Measurements from ENCODE around the gene ZNF554.

ZNF554 gene

DNA sequence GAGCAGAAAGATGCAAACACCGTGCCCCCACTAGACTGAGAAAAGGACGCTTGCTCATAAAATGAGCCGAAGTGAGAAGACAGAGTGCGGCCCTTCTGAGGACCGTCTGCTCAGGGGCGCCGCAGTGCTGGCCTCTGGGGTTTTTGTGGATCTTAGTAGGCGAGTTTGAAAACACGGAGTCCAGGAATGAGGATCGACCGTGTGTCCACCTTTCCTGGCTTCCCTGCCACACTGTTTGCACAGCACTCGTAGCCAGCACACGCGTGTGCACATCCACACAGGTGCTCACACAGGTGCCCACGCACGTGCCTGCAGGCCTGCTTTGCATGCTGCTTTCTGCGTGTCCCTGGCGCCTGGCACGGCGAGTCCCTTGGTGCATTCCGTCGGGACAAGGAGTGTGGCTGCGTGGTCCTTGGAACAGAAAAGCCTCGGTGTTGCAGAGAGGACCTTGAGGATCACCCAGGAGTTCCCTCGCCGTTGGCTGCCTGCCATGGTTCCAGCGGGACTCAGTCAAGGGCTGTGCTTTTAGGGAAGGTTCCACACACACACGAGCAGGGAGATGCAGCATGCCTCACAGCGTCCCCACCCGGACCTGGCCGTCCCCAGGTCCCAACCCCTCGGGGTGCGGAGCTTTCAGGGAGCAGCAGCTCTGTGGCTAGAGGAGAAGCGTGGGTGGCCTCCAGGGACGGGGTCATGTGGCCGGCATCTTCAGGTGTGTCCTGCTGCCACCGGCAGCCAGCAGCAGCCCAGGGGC is 10.1 kb upstream of the ZNF554 start:
- no peaks in the 10 kb centered on the region for H3K9me3 ChIP-seq (ENCODE audit: control insufficient read depth, insufficient read depth, low read length)
- H3K9me2 ChIP-seq (replicated peaks; ENCODE audit: control insufficient read depth, low read length) = no peaks in the 10 kb centered on the region
- H3K4me2 ChIP-seq (ENCODE audit: low read length) = no peak overlapping the region
- no peaks in the 10 kb centered on the region for H4K20me1 ChIP-seq (ENCODE audit: control insufficient read depth, insufficient read depth, low read depth, low read length)
- TF ChIP-seq, protein P1, sequence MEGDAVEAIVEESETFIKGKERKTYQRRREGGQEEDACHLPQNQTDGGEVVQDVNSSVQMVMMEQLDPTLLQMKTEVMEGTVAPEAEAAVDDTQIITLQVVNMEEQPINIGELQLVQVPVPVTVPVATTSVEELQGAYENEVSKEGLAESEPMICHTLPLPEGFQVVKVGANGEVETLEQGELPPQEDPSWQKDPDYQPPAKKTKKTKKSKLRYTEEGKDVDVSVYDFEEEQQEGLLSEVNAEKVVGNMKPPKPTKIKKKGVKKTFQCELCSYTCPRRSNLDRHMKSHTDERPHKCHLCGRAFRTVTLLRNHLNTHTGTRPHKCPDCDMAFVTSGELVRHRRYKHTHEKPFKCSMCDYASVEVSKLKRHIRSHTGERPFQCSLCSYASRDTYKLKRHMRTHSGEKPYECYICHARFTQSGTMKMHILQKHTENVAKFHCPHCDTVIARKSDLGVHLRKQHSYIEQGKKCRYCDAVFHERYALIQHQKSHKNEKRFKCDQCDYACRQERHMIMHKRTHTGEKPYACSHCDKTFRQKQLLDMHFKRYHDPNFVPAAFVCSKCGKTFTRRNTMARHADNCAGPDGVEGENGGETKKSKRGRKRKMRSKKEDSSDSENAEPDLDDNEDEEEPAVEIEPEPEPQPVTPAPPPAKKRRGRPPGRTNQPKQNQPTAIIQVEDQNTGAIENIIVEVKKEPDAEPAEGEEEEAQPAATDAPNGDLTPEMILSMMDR (IDR thresholded peaks at IDR 0.05; ENCODE audit: low read depth, low read length, poor library complexity, severe bottlenecking) = no peak
- no peak for TF ChIP-seq EZH2phosphoT487 (IDR thresholded peaks at IDR 0.05; ENCODE audit: borderline replicate concordance, low read length)
- H3K4me1 ChIP-seq (ENCODE audit: control insufficient read depth, low read length) = no peaks in the 10 kb centered on the region
- H3F3A ChIP-seq (ENCODE audit: control insufficient read depth, insufficient read depth) = no peaks in the 10 kb centered on the region
- no peaks in the 10 kb centered on the region for H3K79me2 ChIP-seq (ENCODE audit: control insufficient read depth, low read length)
- no peak overlapping the region for H3K27ac ChIP-seq (ENCODE audit: low read depth, low read length)
- no peak overlapping the region for H3K4me3 ChIP-seq (ENCODE audit: low read length)
- no peaks in the 10 kb centered on the region for H3K27me3 ChIP-seq (ENCODE audit: control insufficient read depth, low read length)
- H3K36me3 ChIP-seq (ENCODE audit: control insufficient read depth, low read length) = peaks cover 89% of the 10 kb centered on the region

DNA sequence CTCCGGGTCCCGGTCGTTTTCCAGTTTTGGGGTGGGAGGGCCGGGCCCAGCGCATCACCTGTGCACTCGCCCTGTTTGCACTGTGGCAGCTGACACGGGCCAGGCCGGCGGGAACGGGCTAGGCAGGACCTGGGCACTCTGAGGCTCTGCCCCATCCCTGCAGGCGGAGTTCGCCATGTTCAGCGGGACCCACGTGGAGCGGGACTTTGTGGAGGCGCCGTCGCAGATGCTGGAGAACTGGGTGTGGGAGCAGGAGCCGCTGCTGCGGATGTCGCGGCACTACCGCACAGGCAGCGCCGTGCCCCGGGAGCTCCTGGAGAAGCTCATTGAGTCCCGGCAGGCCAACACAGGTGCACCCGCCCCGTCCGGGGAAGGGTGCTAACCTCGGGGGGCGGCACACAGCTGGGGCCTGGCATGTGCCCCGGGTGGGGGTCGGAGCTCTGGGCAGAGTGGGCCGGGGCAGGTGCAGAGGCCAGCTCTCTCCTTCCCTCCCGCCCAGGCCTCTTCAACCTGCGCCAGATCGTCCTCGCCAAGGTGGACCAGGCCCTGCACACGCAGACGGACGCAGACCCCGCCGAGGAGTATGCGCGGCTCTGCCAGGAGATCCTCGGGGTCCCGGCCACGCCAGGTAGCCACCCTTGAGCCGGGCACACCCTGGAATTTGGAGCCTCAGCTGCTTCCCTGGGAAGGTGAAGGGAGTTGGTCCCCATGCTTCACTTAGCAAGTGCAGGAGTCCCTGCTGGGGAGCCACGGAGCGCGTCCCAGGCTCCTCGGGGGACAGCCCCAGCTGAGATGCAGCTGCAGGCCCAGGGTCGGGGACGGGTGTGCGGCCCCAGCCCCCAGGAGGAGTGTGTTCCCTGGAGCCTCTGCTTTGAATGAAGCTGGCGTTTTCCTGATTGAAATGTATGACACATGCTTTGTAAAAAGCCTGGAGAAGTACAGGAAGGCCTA is 9.3 kb upstream of the ZNF554 start:
- H3K9me2 ChIP-seq (replicated peaks; ENCODE audit: control insufficient read depth, low read length) = no peaks in the 10 kb centered on the region
- no peaks in the 10 kb centered on the region for H3K9me3 ChIP-seq (ENCODE audit: control insufficient read depth, insufficient read depth, low read length)
- H3K27me3 ChIP-seq (ENCODE audit: control insufficient read depth, low read length) = no peaks in the 10 kb centered on the region
- no peaks in the 10 kb centered on the region for H4K20me1 ChIP-seq (ENCODE audit: control insufficient read depth, insufficient read depth, low read depth, low read length)
- no peak for TF ChIP-seq EZH2phosphoT487 (IDR thresholded peaks at IDR 0.05; ENCODE audit: borderline replicate concordance, low read length)
- TF ChIP-seq, protein P1 (IDR thresholded peaks at IDR 0.05; ENCODE audit: low read depth, low read length, poor library complexity, severe bottlenecking) = no peak
- no peaks in the 10 kb centered on the region for H3F3A ChIP-seq (ENCODE audit: control insufficient read depth, insufficient read depth)
- H3K4me3 ChIP-seq (ENCODE audit: low read length) = no peak overlapping the region
- peaks cover 82% of the 10 kb centered on the region for H3K36me3 ChIP-seq (ENCODE audit: control insufficient read depth, low read length)
- no peaks in the 10 kb centered on the region for H3K4me1 ChIP-seq (ENCODE audit: control insufficient read depth, low read length)
- no peak overlapping the region for H3K4me2 ChIP-seq (ENCODE audit: low read length)
- H3K79me2 ChIP-seq (ENCODE audit: control insufficient read depth, low read length) = no peaks in the 10 kb centered on the region
- no peak overlapping the region for H3K27ac ChIP-seq (ENCODE audit: low read depth, low read length)

DNA sequence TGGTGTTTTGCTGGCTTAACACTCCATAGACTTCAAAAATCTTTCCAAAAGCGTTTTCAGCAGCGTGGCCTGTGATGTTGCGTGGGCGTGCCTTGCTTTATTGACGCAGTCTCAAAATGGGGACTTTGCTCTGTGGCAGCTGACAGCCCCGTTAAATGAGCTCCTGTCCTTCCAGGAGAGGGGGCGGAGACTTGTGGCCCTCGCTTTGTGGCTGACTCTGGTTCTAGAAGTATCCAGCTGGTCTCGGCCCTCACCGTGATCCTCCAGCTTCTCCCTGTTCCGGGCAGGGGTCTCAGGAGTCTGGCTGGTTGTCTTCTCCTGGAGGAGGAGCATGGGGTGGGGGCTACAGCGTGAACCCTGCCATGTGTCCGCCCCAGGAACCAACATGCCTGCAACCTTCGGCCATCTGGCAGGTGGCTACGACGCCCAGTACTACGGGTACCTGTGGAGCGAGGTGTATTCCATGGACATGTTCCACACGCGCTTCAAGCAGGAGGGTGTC is 8.4 kb upstream of the ZNF554 start:
- no peak overlapping the region for H3K4me2 ChIP-seq (ENCODE audit: low read length)
- no peaks in the 10 kb centered on the region for H3K79me2 ChIP-seq (ENCODE audit: control insufficient read depth, low read length)
- no peaks in the 10 kb centered on the region for H3K9me2 ChIP-seq (replicated peaks; ENCODE audit: control insufficient read depth, low read length)
- H3K36me3 ChIP-seq (ENCODE audit: control insufficient read depth, low read length) = peaks cover 76% of the 10 kb centered on the region
- H3K27ac ChIP-seq (ENCODE audit: low read depth, low read length) = no peak overlapping the region
- no peaks in the 10 kb centered on the region for H3K9me3 ChIP-seq (ENCODE audit: control insufficient read depth, insufficient read depth, low read length)
- H3F3A ChIP-seq (ENCODE audit: control insufficient read depth, insufficient read depth) = no peaks in the 10 kb centered on the region; the same call in 1 of the 2 replicates
- H3K4me3 ChIP-seq (ENCODE audit: low read length) = no peak overlapping the region
- TF ChIP-seq EZH2phosphoT487 (IDR thresholded peaks at IDR 0.05; ENCODE audit: borderline replicate concordance, low read length) = no peak
- TF ChIP-seq, protein P1 (IDR thresholded peaks at IDR 0.05; ENCODE audit: low read depth, low read length, poor library complexity, severe bottlenecking) = no peak
- H3K4me1 ChIP-seq (ENCODE audit: control insufficient read depth, low read length) = no peaks in the 10 kb centered on the region
- no peaks in the 10 kb centered on the region for H4K20me1 ChIP-seq (ENCODE audit: control insufficient read depth, insufficient read depth, low read depth, low read length)
- no peaks in the 10 kb centered on the region for H3K27me3 ChIP-seq (ENCODE audit: control insufficient read depth, low read length)

Data from DOHH2 (cell line).